HG02798 (cell line): ENCODE measurements around the gene CCNO.
A peak's percentile ranks its signal among the peaks of the same experiment; 100 is the strongest.

Source experiments
- ATAC-seq: cut with Tn5 transposase; IDR thresholded peaks from one replicate; pipeline ENCODE4 v1.9.1; 2021; ENCODE audit warnings: mild to moderate bottlenecking; ENCODE audit not compliant: unreplicated experiment, poor library complexity

CCNO gene, protein sequence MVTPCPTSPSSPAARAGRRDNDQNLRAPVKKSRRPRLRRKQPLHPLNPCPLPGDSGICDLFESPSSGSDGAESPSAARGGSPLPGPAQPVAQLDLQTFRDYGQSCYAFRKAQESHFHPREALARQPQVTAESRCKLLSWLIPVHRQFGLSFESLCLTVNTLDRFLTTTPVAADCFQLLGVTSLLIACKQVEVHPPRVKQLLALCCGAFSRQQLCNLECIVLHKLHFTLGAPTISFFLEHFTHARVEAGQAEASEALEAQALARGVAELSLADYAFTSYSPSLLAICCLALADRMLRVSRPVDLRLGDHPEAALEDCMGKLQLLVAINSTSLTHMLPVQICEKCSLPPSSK

DNA sequence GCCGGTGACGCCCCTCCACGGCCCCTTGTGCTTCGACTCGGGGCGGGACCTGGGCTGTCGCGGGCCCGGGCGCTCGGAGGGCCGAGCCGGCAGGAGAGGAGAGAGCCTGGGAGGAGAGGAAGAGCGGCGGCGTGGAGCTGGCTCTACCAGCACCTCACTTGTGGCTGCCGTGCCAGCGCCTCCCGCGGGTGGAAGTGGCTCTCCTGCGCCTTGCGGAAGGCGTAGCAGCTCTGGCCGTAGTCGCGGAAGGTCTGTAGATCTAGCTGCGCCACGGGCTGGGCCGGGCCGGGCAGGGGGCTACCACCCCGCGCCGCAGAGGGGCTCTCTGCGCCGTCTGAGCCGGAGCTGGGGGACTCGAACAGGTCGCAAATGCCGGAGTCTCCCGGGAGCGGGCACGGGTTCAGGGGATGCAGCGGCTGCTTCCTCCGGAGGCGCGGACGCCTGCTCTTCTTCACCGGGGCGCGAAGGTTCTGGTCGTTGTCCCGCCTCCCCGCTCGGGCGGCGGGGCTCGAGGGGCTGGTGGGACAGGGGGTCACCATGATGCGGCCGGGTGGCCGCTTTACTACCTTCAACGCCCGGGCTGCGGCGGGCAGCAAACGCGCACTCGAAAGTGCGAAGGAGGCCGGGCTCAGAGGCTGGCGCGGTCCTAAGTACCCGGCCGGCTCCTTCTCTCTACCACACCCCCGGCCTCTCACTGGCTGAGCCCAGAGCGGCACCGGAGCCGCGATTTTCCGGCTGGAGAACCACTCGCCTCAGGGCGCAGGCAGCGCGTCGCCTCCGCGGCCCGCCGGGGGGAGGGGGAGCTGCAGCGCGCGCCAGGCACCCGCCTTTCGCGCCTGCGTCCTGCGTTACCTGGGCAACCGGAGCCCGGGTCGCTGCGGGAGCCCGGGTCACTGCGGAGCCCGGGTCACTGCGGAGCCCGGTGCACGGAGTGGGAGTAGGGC is at the start of gene CCNO:
Gene CCNO (minus strand): TSS at position 624 of the 944 bp plus-strand sequence. CDS start 85 bp downstream, at position 539.
- ATAC-seq = peak; percentile 65

GRCh38 chr5:55278778-55279177 is 45.4 kb upstream of the CCNO start:
- no peak for ATAC-seq

- no peak for ATAC-seq
These were observed 43.4 kb upstream of the CCNO start for GRCh38 chr5:55276771-55277170.

DNA sequence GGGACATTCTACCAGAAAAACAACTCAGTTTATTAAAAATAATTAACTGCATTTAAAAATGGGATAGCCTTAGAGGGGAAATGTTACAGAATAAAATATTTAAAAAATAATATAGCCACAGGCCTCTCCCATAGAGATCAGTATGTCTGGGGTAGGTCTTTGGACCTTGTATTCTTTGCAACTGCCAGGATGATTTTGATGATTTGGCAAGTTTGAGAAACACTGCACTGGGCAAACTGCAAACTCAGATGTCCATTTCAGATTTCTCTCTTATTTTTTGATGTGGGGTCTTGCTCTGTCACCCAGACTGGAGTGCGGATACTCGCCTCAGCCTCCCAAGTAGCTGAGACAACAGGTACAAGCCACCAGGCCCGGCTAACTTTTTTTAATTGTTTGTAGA is 24.9 kb upstream of the CCNO start:
- no peak for ATAC-seq

- no peak for ATAC-seq
These were observed 21.4 kb upstream of the CCNO start for GRCh38 chr5:55254802-55255201.

DNA sequence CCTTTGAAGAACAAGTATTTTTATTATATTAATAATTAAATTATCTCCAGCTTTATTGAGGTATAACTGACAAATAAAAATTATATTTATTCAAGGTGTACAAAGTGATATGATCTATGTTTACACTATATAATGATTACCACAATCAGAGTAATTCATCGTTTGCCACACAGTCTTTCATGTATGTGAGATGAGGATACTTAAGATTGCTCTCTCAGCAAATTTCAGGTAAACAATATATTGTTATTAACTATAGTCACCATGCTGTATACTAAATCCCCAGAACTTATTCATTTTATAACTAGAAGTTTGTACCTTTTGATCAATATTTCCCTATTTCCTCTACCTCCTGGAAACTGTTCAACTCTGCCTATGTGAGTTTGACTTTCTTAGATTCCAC is 16.7 kb upstream of the CCNO start:
- ATAC-seq = no peak

DNA sequence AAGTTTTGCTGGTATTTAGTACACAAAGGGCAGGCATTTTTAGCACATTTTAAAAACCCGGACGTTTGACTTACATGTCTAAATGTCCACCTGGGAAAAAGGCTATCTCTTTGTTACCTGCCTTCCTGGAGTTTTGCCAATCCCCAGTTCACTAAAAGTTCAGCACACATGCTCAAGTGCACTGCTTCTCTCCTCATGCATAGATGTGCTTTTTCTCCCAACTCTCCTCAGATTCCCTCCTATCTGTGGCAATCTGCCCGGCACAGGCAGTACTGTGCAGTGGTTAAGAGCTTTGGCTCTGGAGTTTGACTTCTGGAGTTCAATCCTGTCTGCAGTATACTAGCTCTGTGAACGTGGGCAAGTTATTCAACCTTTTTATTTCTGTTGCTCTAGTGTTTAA is 8.3 kb upstream of the CCNO start:
- no peak for ATAC-seq

DNA sequence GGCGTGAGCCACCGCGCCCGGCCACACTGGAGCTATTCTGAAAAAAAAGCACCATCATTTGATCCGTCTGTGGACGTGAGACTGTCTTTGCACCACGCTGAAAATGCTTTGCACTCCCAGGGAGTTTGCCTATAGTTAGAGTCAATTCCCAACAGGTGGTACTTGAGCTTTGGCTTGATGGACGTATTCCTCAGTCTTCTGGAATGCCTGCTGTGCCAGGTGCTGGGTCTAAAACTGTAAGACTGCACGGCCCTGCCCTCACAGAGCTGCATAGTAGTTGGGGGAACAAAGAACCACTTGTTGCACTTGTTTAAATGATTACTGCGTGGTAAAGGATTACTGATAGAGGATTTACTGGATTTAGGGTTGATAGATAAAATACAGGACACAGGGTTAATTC is 3.4 kb upstream of the CCNO start:
- ATAC-seq = no peak

DNA sequence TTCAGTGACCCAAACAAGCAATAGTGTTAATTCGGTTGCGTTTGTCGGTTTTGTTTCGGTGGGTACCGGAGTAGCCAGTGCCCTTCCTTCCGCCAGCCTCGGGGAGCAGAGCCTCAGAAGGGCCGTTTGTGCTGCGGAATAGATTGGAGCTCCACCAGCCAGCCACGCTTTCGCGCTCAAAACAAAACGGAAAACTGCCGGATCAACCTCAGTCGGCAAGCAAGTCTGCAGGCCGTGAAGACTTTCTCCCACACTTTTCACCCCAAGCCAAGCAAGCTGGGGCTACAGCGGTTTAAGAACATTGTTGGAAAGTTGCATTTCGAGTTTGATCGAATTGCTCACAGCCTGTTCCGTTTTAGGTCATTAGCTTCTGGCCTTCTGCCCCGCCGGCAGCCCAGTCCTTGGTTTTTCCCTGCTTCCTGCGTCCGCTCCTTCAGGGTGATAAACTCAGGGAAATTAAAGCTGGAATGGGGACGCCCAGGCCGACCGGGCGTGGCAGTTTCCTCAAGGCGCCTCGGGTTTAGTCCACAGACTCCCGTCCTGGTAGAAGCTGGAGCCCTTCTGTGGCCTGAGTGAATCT is 803 bp upstream of the CCNO start:
- ATAC-seq = no peak

GRCh38 chr5:55232271-55232984 is 980 bp downstream of the CCNO start:
- ATAC-seq = peak; percentile 3

GRCh38 chr5:55231919-55232270 is 1.5 kb downstream of the CCNO start:
- ATAC-seq = no peak

DNA sequence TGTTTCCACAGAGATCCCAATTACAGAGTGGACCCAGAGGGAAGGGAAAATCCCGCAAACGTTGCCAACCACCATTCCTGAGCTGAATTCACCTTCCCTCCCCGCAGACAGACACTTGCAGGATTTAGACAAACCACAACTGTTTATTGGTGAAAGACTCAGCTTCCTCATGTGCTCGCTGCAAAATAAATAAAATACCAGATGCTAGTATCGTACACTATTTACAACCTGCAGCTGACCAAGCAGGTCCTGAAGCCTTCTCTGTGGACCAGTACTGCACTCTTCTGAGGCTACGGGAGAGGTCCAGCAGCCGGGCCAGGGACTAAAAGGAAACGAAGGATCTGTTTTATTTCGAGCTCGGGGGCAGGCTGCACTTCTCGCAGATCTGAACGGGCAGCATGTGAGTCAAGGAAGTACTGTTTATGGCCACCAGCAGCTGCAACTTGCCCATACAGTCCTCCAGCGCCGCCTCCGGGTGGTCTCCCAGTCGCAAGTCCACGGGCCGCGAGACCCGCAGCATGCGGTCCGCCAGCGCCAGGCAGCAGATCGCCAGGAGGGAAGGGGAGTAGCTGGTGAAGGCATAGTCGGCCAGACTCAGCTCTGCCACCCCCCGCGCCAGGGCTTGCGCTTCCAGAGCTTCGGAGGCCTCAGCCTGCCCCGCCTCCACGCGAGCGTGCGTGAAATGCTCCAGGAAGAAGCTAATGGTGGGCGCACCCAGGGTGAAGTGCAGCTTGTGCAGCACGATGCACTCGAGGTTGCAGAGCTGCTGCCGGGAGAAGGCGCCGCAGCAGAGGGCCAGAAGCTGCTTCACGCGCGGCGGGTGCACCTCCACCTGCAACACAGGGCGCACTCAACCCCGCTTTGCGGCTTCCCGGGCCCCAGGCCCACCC is 2.1 kb downstream of the CCNO start:
- no peak for ATAC-seq

DNA sequence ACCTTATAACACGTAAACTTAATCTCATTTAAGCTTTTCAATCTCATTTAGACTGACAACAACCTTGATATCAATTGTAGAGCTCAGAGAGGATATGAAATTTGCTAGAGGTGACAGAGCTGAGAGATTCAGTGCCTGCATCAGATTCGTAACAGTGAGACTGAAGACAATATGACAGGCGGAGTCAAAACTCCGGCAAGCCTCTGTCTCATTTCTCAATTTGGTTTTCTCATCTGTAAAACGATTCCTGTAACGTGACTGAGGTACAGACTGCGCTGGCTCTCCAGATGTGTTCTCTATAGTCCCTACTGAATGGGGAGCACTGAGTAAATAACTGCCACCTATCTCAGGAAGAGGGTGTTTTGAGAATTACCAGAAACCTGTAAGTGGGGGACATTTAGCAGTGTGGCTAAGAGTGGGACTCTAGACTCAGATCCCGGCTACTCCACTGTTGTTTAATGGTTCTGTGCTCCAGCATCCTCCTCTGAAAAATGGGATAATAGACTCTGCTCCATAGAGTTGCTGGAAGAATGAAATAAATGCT is 3.2 kb downstream of the CCNO start:
- ATAC-seq = no peak

DNA sequence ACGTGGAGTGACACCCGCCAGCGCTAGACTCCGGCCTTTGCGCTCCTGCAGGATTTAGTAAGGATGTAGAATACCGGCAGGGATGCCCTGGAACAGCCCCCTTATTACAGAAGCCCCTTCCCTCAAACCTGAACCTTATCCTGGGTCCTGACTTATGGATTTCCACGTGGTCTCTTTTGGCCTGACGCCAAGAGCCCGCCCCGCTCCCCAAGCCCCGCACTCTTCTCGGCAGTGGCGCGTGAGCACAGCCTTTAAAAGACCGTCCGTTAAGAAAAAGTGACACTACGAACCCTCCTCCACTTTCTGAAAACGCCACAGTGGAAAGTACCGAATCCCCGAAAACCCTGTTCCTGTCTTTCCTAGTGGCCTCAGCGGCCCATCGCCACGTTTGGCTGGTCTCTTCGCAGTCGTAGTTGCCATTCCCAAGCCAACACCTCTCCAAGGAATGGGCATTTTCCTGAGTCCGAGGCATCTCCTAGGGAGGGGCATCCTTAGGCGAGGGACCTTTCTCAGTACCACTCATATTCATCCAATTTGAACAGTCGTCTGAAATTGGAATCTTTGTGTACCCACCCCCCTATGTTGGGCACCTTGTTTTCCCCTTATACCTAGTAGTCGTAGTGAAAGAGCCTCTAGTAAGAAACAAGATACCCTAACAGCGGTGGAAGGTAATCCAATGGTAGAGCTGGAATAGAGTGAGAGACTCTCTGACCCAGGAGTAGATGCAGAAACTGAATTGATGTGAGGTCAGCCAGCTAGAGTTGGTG is 5.6 kb downstream of the CCNO start:
- ATAC-seq = no peak

- ATAC-seq = peak; percentile 36
These were observed 6.3 kb downstream of the CCNO start, which contains the start of gene MCIDAS for GRCh38 chr5:55226934-55227663. Gene MCIDAS (minus strand): TSS chr5:55227315. CDS start chr5:55227138, 177 bp downstream.

DNA sequence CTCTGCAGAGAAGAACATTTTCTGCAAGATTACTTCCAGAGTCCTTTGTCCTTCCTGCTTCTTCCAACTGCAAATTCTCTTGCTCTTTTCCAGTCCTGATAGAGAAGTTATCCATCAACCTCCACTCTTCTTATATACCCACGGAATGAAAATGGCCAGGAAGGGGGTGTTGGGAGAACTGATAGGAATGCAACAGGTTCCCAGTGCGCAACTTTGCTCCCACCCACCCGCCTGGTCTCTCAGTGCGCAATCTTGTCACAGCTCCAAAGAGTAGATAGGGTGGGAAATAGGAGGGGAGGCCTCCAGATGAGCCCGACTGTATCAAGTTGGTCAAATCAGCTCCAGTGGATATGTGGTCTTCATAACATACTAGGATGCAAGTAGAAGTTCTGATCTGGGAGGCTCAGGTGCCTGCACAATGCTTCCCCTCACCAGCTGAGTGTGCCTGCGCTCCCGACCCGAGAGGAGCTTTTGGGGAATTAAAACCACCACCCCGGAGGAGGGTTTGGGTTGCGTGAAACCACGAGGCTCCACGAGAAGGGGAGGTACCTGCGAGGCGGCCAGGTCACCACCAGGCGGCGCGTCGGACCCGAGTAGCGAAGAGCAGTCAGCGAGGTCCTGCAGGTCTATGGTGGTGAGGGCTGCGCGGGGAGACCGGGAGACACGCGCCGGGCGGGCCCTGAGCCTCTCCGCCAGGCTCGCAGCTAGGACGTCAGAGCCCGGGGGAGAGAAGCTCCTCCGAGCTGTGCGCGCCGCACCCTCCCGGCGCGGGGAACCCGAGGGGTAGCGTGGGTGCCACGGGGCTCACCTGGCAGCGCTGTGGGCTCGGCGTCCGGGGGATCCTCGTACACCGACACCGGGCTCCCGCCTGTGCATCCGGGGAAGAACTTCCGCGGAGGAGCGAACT is 7.1 kb downstream of the CCNO start:
- ATAC-seq = peak; percentile 63

- ATAC-seq = no peak
These were observed 8.1 kb downstream of the CCNO start for GRCh38 chr5:55225346-55225745.
